GM20000 (cell line): ENCODE data around the gene ZNRF3.

Source experiments
- DNase-seq: peaks from one replicate; pipeline ENCODE4 v3.0.0; 2012; ENCODE audit warnings: low spot score
- TF ChIP-seq, protein P1 (sequence below): IDR thresholded peaks from 2 replicates; pipeline ENCODE4 v1.5.1; 2012; ENCODE audit warnings: mild to moderate bottlenecking, control low read depth; ENCODE audit errors: extremely low read depth, missing control alignments

Gene ZNRF3

DNA sequence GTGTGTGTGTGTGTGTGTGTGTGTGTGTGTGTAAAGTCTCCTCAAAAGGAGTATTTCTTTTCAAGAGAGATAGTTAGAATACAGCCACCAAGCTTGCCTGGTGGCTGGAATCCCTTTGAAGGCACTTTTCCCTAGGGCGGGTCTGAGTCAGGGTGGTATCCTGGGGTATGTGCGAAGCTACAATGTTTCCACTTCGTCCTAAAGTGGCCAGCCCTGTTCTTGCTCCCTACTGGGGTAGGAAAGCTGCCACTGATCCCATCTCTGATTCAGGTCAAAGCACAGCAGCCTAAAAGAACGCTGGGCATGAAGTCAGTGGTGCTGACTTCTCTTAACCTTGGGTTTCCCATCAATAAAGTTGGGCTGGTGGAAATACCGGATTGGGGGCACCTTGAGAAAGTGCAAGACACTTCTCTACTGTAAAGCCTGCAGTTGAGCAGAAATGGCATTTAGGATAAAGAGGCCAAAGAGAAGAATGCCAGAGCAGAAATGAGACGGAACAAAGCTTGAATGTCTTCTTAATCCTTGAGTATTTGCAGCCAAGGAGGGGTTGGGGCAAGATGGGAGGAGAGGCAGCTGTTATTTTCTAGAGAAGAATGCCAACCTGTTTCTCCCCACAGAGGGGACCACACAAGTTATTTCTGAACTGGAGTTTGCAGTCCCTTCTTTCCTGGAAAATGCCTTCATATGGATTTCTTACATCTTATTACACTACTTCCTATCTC lies 35.3 kb downstream of the ZNRF3 start:
- DNase-seq = no peak
- TF ChIP-seq, protein P1, sequence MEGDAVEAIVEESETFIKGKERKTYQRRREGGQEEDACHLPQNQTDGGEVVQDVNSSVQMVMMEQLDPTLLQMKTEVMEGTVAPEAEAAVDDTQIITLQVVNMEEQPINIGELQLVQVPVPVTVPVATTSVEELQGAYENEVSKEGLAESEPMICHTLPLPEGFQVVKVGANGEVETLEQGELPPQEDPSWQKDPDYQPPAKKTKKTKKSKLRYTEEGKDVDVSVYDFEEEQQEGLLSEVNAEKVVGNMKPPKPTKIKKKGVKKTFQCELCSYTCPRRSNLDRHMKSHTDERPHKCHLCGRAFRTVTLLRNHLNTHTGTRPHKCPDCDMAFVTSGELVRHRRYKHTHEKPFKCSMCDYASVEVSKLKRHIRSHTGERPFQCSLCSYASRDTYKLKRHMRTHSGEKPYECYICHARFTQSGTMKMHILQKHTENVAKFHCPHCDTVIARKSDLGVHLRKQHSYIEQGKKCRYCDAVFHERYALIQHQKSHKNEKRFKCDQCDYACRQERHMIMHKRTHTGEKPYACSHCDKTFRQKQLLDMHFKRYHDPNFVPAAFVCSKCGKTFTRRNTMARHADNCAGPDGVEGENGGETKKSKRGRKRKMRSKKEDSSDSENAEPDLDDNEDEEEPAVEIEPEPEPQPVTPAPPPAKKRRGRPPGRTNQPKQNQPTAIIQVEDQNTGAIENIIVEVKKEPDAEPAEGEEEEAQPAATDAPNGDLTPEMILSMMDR = no peak

- TF ChIP-seq, protein P1 = no peak
- no peak for DNase-seq
Observed at GRCh38 chr22:28920757-28921584, 37.6 kb downstream of the ZNRF3 start.

- DNase-seq = no peak
- TF ChIP-seq, protein P1 = no peak
Observed at GRCh38 chr22:28921585-28921879, 38.2 kb downstream of the ZNRF3 start.

DNA sequence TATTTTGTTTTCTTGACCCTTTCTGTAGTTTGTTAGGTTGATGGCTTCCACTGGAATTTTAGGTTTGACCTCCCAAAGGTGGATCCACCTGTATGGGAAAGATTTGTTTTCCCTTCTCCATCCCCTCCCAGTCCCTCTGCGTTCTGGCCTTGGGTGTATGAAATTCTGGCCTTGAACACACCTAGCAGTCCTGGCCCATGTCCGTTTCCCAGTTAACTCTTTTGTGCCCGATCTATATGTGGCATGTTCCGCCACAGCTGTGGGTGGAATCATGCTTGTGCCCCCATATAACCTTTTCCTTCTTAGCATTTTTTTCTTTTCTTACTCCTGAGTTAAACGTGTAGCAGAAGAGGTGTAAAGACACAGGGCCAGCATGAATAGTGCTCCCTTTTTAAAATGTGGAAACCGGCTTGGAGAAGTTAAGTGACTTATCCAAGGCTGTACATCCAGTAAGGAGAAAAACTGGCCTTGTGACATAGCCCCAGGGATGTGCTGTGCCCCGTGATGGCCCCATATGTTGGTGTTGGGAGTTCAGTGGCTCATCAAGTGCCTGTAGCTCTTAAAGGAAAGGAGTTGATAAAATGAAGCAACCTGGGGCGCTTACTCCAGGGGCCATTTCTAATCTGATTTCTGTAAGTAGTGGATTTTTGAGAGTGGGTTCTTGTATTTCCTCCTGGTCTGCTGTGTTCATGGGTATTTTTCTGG lies 39.3 kb downstream of the ZNRF3 start:
- TF ChIP-seq, protein P1 = no peak
- no peak for DNase-seq

DNA sequence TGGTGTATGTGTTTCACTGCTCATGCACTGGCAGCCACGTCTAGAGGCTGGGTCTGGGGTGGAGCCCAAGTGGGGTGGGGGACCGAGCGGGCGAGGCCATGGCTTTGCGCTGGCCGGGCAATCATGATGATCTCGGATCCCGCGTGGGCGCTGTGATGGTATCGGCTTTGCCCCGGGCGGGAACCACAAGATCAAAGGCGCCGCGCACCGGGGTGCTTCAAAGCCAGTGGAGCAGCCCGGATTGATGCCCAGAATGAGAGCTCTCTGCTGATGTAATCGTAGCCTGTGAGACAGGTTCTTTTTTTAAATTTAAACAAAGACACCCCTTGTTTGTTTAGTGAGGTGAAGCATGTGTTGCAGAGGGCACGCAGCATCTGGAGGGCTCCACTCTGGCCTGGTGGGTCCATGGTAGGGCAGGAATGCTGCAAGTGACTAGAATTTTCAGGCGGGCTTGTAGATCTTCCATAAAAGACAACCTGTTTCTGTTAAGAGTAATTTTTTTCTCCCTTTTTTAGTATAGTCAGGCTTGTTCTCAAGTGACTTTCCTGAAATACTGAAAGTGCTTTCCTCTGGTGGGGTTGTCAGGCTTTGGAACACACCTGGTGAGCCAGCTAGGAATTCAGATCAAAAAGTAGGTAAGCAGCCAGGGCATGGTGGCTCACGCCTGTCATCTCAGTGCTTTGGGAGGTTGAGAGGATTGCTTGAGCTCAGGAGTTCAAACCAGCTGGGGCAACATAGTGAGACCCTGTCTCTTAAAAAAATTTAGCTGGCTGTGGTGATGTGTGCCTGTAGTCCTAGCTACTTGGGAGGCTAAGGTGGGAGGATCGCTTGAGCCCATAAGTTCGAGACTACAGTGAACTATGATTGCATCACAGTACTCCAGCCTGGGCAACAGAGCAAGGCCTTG lies 40.7 kb downstream of the ZNRF3 start:
- DNase-seq = no peak
- TF ChIP-seq, protein P1 = no peak

DNA sequence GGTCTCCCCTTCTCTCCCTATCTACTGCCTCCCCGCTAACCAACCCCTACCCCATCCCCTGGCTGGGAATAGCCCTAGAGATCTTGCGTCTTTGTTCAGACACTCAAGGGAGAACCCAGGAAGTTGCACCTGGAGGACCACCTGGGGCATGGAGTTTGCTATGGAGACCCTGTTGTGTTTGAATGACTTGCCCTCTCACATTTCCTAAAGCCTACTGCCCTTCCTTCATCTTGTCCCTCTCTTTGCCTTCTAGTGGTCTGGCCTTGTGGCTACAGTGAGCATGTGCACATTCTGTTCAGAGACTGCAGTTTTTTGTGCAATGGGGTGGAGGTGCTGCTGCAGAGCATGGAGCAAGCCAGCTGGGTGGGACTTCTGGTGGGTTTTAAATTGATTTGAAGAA lies 42.5 kb downstream of the ZNRF3 start:
- no peak for DNase-seq
- TF ChIP-seq, protein P1 = no peak
